Progenitor cell of endocrine pancreas (in vitro differentiated cells): ENCODE measurements around the gene PRSS53. TPM values are rescaled to one million over a fixed set of nuclear protein-coding genes. Genes with fewer than 3 reads are reported as not detected.

Experiments
- DNase-seq: peaks from one replicate; pipeline ENCODE4 v3.0.0; 2021; ENCODE audit warnings: low spot score; ENCODE audit not compliant: unreplicated experiment
- H3K27ac Mint-ChIP-seq: 2 replicates; pipeline ENCODE4 v1.8.0; 2021; ENCODE audit warnings: mild to moderate bottlenecking, moderate library complexity, mixed read lengths
- H3K27me3 Mint-ChIP-seq: 2 replicates; pipeline ENCODE4 v1.8.0; 2021; ENCODE audit warnings: mixed read lengths
- H3K36me3 Mint-ChIP-seq: 2 replicates; pipeline ENCODE4 v1.8.0; 2022; ENCODE audit warnings: mixed read lengths; ENCODE audit not compliant: insufficient read depth
- H3K4me1 Mint-ChIP-seq: 2 replicates; pipeline ENCODE4 v1.8.0; 2021; ENCODE audit warnings: low read depth, mixed read lengths
- H3K4me3 Mint-ChIP-seq: 2 replicates; pipeline ENCODE4 v1.8.0; 2021; ENCODE audit warnings: low read depth, mild to moderate bottlenecking, moderate library complexity, mixed read lengths
- H3K9me3 Mint-ChIP-seq: 2 replicates; pipeline ENCODE4 v1.8.0; 2021; ENCODE audit warnings: low read depth, mixed read lengths
- total RNA-seq: library from RNA; stranded (reverse); gene quantifications from 2 replicates; pipeline ENCODE4 v1.2.1, GENCODE V29; 2021
- TF ChIP-seq, protein P1 (sequence below): fragments of 200-600 bp; sonication (generic); IDR thresholded peaks from one replicate; pipeline ENCODE4 v1.5.0; 2021; ENCODE audit warnings: antibody characterized with exemption, mild to moderate bottlenecking; ENCODE audit not compliant: unreplicated experiment

PRSS53 gene
- total RNA-seq, 1 donor from 2014 or later = 2.3 TPM

DNA sequence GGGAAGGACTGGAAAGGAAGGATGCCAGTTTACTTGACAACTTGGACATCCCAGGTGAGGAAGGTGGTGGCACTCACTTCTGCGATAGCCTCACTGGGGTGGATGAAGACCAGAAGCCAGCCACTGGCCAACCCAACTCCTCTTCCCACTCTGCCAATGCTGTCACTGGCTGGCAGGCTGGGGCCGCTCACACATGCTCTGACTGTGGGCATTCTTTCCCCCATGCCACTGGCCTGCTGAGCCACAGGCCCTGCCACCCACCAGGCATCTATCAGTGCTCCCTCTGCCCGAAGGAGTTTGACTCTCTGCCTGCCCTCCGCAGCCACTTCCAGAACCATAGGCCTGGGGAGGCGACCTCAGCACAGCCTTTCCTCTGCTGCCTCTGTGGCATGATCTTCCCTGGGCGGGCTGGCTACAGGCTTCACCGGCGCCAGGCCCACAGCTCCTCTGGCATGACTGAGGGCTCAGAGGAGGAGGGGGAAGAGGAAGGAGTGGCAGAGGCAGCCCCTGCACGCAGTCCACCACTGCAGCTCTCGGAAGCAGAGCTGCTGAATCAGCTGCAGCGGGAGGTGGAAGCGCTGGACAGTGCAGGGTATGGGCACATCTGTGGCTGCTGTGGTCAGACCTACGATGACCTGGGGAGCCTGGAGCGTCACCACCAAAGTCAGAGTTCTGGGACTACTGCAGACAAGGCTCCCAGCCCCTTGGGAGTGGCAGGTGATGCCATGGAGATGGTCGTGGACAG is 10.0 kb downstream of the PRSS53 start:
- H3K36me3 Mint-ChIP-seq = peaks cover 4% of the 10 kb centered on the region
- TF ChIP-seq, protein P1, sequence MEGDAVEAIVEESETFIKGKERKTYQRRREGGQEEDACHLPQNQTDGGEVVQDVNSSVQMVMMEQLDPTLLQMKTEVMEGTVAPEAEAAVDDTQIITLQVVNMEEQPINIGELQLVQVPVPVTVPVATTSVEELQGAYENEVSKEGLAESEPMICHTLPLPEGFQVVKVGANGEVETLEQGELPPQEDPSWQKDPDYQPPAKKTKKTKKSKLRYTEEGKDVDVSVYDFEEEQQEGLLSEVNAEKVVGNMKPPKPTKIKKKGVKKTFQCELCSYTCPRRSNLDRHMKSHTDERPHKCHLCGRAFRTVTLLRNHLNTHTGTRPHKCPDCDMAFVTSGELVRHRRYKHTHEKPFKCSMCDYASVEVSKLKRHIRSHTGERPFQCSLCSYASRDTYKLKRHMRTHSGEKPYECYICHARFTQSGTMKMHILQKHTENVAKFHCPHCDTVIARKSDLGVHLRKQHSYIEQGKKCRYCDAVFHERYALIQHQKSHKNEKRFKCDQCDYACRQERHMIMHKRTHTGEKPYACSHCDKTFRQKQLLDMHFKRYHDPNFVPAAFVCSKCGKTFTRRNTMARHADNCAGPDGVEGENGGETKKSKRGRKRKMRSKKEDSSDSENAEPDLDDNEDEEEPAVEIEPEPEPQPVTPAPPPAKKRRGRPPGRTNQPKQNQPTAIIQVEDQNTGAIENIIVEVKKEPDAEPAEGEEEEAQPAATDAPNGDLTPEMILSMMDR = no peak
- H3K4me1 Mint-ChIP-seq = peaks cover 7% of the 10 kb centered on the region
- H3K4me3 Mint-ChIP-seq = no peak overlapping the region
- no peaks in the 10 kb centered on the region for H3K9me3 Mint-ChIP-seq
- no peaks in the 10 kb centered on the region for H3K27me3 Mint-ChIP-seq
- no peak overlapping the region for H3K27ac Mint-ChIP-seq
- no peak for DNase-seq

DNA sequence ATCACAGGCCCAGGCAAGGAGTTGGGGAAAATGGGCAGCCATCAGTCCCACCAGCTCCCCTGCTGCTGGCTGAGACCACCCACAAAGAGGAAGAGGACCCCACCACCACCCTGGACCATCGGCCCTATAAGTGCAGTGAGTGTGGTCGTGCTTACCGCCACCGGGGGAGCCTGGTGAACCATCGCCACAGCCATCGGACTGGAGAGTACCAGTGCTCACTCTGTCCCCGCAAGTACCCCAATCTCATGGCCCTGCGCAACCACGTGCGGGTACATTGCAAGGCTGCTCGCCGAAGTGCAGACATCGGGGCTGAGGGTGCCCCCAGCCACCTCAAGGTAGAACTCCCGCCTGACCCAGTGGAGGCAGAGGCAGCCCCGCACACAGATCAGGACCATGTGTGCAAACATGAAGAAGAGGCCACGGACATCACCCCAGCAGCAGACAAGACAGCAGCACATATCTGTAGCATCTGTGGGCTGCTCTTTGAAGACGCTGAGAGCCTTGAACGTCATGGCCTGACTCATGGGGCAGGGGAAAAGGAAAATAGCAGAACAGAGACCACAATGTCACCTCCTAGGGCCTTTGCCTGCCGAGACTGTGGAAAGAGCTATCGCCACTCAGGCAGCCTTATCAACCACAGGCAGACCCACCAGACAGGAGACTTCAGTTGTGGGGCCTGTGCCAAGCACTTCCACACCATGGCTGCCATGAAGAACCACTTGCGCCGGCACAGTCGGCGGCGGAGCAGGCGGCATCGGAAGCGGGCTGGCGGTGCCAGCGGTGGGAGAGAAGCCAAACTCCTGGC is 10.9 kb downstream of the PRSS53 start:
- no peaks in the 10 kb centered on the region for H3K27me3 Mint-ChIP-seq
- H3K27ac Mint-ChIP-seq = no peak overlapping the region
- no peak overlapping the region for H3K4me3 Mint-ChIP-seq
- peaks cover 4% of the 10 kb centered on the region for H3K36me3 Mint-ChIP-seq
- H3K9me3 Mint-ChIP-seq = no peaks in the 10 kb centered on the region
- H3K4me1 Mint-ChIP-seq = peaks cover 7% of the 10 kb centered on the region
- no peak for DNase-seq
- TF ChIP-seq, protein P1 = no peak

DNA sequence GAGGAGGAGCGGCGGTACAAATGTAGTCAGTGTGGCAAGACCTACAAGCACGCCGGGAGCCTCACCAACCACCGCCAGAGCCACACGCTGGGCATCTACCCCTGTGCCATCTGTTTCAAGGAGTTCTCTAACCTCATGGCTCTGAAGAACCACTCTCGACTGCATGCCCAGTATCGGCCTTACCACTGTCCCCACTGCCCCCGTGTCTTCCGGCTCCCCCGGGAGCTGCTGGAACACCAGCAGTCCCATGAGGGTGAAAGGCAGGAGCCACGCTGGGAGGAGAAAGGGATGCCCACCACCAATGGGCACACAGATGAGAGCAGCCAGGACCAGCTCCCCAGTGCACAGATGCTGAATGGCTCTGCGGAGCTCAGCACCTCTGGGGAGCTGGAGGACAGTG is 11.7 kb downstream of the PRSS53 start:
- Mint-ChIP-seq H3K27ac (no peak overlapping the region), H3K27me3 (no peaks in the 10 kb centered on the region), H3K9me3 (no peaks in the 10 kb centered on the region), H3K36me3 (peaks cover 4% of the 10 kb centered on the region), H3K4me3 (no peak overlapping the region), H3K4me1 (peaks cover 13% of the 10 kb centered on the region)
- TF ChIP-seq, protein P1 = no peak
- no peak for DNase-seq

DNA sequence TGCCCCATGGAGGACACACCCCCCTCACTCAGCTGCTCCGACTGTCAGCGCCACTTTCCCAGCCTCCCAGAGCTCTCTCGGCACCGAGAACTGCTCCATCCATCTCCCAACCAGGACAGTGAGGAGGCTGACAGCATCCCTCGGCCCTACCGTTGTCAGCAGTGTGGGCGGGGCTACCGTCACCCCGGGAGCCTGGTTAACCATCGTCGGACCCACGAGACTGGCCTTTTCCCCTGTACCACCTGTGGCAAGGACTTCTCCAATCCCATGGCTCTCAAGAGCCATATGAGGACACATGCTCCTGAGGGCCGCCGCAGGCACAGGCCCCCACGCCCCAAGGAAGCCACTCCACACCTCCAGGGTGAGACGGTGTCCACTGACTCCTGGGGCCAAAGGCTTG is 12.4 kb downstream of the PRSS53 start:
- no peaks in the 10 kb centered on the region for H3K27me3 Mint-ChIP-seq
- H3K27ac Mint-ChIP-seq = no peak overlapping the region
- peaks cover 4% of the 10 kb centered on the region for H3K36me3 Mint-ChIP-seq
- TF ChIP-seq, protein P1 = no peak
- no peaks in the 10 kb centered on the region for H3K9me3 Mint-ChIP-seq
- no peak for DNase-seq
- peaks cover 19% of the 10 kb centered on the region for H3K4me1 Mint-ChIP-seq
- H3K4me3 Mint-ChIP-seq = peak overlapping the region; percentile 91

DNA sequence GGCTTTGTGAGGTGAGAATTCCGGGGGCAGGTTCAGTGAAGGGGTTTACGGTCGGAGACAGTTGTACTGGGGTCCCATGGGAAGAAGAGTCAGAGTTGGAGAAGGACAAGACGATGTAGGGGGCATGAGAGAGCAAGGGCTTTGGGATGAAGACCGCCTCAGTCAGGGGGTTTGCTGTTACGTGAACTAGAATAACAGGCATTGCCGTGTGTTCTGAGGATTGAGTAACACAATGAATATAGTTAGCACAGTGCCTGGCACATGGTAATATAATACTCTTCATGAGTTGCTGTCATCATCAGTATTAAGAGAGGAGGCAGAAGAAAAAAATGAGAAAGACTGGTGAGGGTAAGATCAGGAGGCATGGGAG is 13.9 kb downstream of the PRSS53 start:
- Mint-ChIP-seq H3K9me3 (no peaks in the 10 kb centered on the region), H3K27ac (peak overlapping the region; percentile 96), H3K4me3 (peak overlapping the region; percentile 91), H3K27me3 (no peaks in the 10 kb centered on the region), H3K4me1 (peaks cover 19% of the 10 kb centered on the region), H3K36me3 (peaks cover 4% of the 10 kb centered on the region)
- DNase-seq = no peak
- TF ChIP-seq, protein P1 = no peak
